ENCODE results near the gene TRPM3. TPM values are rescaled to one million over a fixed set of nuclear protein-coding genes. Genes with fewer than 3 reads are reported as not detected.

Gene TRPM3
- total RNA-seq, 3 donors from 2014 or later (not counting 1 experiment from before 2014, with no cell fraction given) = not detected

GRCh38 chr9:70998962-70999361 is 122.5 kb downstream of the TRPM3 start:
- no peaks in the 10 kb centered on the region for H3K27me3 ChIP-seq (ENCODE audit: control insufficient read depth, insufficient read depth, low read length)
- H3K4me1 ChIP-seq (ENCODE audit: control insufficient read depth, insufficient read depth, low read length) = no peaks in the 10 kb centered on the region
- peaks cover 5% of the 10 kb centered on the region for H3K9me3 ChIP-seq (ENCODE audit: control insufficient read depth, insufficient read depth, low read length)
- no peak for ATAC-seq
- intact Hi-C loops (cut with micrococcal nuclease) = no loop called here
- H3K36me3 ChIP-seq (ENCODE audit: control insufficient read depth, insufficient read depth, low read length) = no peaks in the 10 kb centered on the region
- no peak overlapping the region for H3K4me3 ChIP-seq (ENCODE audit: low read length)
- WGBS (ENCODE audit: insufficient coverage) = 83% methylated on average over 1 of the region's 1 CpG
- Mint-ChIP-seq H3K4me3 (no peak overlapping the region), H3K27me3 (ENCODE audit: low read depth in 2 of 2) (no peaks in the 10 kb centered on the region), H3K4me1 (no peaks in the 10 kb centered on the region), H3K27ac (no peak overlapping the region), H3K9me3 (peaks cover 0 to 3% of the 10 kb centered on the region in 2 donors), H3K36me3 (no peaks in the 10 kb centered on the region)
- no peak overlapping the region for H3K27ac ChIP-seq (ENCODE audit: low read length)
- DNase-seq = no peak
- no peak for TF ChIP-seq CTCF (IDR thresholded peaks at IDR 0.05)

- Histone ChIP-seq H3K27ac (ENCODE audit: low read length) (no peak overlapping the region), H3K36me3 (ENCODE audit: control insufficient read depth, insufficient read depth, low read length) (no peaks in the 10 kb centered on the region), H3K4me3 (ENCODE audit: low read length) (no peak overlapping the region), H3K4me1 (ENCODE audit: control insufficient read depth, insufficient read depth, low read length) (no peaks in the 10 kb centered on the region), H3K27me3 (ENCODE audit: control insufficient read depth, insufficient read depth, low read length) (no peaks in the 10 kb centered on the region), H3K9me3 (ENCODE audit: control insufficient read depth, insufficient read depth, low read length) (no peaks in the 10 kb centered on the region)
- ATAC-seq (no peak), DNase-seq (no peak)
- H3K27me3 Mint-ChIP-seq (ENCODE audit: low read depth in 2 of 2) = no peaks in the 10 kb centered on the region
- 79% methylated on average over 4 of the region's 4 CpGs for WGBS (ENCODE audit: insufficient coverage)
- no peak for TF ChIP-seq CTCF (IDR thresholded peaks at IDR 0.05)
- no peaks in the 10 kb centered on the region for H3K36me3 Mint-ChIP-seq
- intact Hi-C loops (cut with micrococcal nuclease) = no loop called here
- H3K27ac Mint-ChIP-seq = no peak overlapping the region
- no peak overlapping the region for H3K4me3 Mint-ChIP-seq
- H3K9me3 Mint-ChIP-seq = peaks cover 3% of the 10 kb centered on the region in 2 donors
- H3K4me1 Mint-ChIP-seq = no peaks in the 10 kb centered on the region
Observed at GRCh38 chr9:70995511-70995910, 125.9 kb downstream of the TRPM3 start.

- 58% methylated on average over 2 of the region's 2 CpGs for whole genome bisulfite sequencing (ENCODE audit: insufficient coverage)
- H3K4me1 ChIP-seq (ENCODE audit: control insufficient read depth, insufficient read depth, low read length) = no peaks in the 10 kb centered on the region
- H3K9me3 Mint-ChIP-seq = peaks cover 3% of the 10 kb centered on the region in 2 donors
- ATAC-seq (no peak), DNase-seq (no peak)
- H3K27ac Mint-ChIP-seq = no peak overlapping the region
- no peak for TF ChIP-seq CTCF (IDR thresholded peaks at IDR 0.05)
- H3K36me3 Mint-ChIP-seq = no peaks in the 10 kb centered on the region
- intact Hi-C loops (cut with micrococcal nuclease) = no loop called here
- no peaks in the 10 kb centered on the region for H3K36me3 ChIP-seq (ENCODE audit: control insufficient read depth, insufficient read depth, low read length)
- H3K27me3 Mint-ChIP-seq (ENCODE audit: low read depth in 2 of 2) = no peaks in the 10 kb centered on the region
- no peaks in the 10 kb centered on the region for H3K4me1 Mint-ChIP-seq
- no peaks in the 10 kb centered on the region for H3K27me3 ChIP-seq (ENCODE audit: control insufficient read depth, insufficient read depth, low read length)
- H3K27ac ChIP-seq (ENCODE audit: low read length) = no peak overlapping the region
- no peak overlapping the region for H3K4me3 ChIP-seq (ENCODE audit: low read length)
- no peak overlapping the region for H3K4me3 Mint-ChIP-seq
- H3K9me3 ChIP-seq (ENCODE audit: control insufficient read depth, insufficient read depth, low read length) = no peaks in the 10 kb centered on the region
Observed at GRCh38 chr9:70994582-70994981, 126.8 kb downstream of the TRPM3 start.

GRCh38 chr9:70988551-70988950 is 132.9 kb downstream of the TRPM3 start:
- H3K36me3 ChIP-seq (ENCODE audit: control insufficient read depth, insufficient read depth, low read length) = no peaks in the 10 kb centered on the region
- H3K4me1 Mint-ChIP-seq = no peaks in the 10 kb centered on the region
- no peak for TF ChIP-seq CTCF (IDR thresholded peaks at IDR 0.05)
- no peaks in the 10 kb centered on the region for H3K36me3 Mint-ChIP-seq
- no peaks in the 10 kb centered on the region for H3K27me3 ChIP-seq (ENCODE audit: control insufficient read depth, insufficient read depth, low read length)
- no peak overlapping the region for H3K4me3 ChIP-seq (ENCODE audit: low read length)
- no peak overlapping the region for H3K4me3 Mint-ChIP-seq
- intact Hi-C loops (cut with micrococcal nuclease) = no loop called here
- 86% methylated on average over 1 of the region's 1 CpG for WGBS (ENCODE audit: insufficient coverage)
- H3K27me3 Mint-ChIP-seq (ENCODE audit: low read depth in 2 of 2) = no peaks in the 10 kb centered on the region
- no peaks in the 10 kb centered on the region for H3K4me1 ChIP-seq (ENCODE audit: control insufficient read depth, insufficient read depth, low read length)
- H3K9me3 Mint-ChIP-seq = peaks cover 2 to 3% of the 10 kb centered on the region in 2 donors
- H3K9me3 ChIP-seq (ENCODE audit: control insufficient read depth, insufficient read depth, low read length) = no peaks in the 10 kb centered on the region
- no peak overlapping the region for H3K27ac Mint-ChIP-seq
- DNase-seq = no peak
- no peak overlapping the region for H3K27ac ChIP-seq (ENCODE audit: low read length)
- ATAC-seq = no peak
